ENCODE measurements around the gene RHOT2. TPM values are rescaled to one million over a fixed set of nuclear protein-coding genes. Genes with fewer than 3 reads are reported as not detected.

RHOT2 gene
- total and polyA plus RNA-seq, 10 of the 15 experiments (the other 5 are each of a cell fraction or from before 2014, with no cell fraction given), result 3.7 to 174 (median 69.8) TPM

DNA sequence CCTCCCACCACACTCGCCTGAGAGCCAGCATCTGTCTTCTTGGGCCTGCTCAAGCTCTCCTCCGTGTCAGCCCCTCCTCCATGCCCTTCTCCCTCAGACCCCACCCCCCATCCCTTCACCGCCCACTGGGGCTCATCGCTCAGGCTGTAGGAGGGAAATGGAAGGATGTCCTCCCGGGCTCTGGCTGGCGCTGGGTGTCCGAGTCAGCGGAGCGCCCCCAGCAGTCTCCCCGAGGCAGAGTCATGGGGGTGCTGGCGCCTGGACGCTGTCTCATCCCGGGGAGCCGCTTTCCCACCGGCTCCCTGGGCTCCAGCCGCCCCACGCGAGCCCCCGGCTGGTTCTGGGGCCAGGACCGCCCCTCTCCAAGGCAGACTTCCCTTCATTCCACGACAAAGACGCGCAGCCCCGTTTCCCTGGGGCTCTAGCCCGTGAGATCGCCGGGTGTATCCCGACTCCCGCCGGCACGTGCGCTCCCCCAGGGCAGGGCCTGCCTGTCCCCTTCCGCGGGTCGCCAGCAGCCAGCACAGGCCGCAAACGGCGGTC lies 52.6 kb downstream of the RHOT2 start (continued):
- TF ChIP-seq, protein P1, sequence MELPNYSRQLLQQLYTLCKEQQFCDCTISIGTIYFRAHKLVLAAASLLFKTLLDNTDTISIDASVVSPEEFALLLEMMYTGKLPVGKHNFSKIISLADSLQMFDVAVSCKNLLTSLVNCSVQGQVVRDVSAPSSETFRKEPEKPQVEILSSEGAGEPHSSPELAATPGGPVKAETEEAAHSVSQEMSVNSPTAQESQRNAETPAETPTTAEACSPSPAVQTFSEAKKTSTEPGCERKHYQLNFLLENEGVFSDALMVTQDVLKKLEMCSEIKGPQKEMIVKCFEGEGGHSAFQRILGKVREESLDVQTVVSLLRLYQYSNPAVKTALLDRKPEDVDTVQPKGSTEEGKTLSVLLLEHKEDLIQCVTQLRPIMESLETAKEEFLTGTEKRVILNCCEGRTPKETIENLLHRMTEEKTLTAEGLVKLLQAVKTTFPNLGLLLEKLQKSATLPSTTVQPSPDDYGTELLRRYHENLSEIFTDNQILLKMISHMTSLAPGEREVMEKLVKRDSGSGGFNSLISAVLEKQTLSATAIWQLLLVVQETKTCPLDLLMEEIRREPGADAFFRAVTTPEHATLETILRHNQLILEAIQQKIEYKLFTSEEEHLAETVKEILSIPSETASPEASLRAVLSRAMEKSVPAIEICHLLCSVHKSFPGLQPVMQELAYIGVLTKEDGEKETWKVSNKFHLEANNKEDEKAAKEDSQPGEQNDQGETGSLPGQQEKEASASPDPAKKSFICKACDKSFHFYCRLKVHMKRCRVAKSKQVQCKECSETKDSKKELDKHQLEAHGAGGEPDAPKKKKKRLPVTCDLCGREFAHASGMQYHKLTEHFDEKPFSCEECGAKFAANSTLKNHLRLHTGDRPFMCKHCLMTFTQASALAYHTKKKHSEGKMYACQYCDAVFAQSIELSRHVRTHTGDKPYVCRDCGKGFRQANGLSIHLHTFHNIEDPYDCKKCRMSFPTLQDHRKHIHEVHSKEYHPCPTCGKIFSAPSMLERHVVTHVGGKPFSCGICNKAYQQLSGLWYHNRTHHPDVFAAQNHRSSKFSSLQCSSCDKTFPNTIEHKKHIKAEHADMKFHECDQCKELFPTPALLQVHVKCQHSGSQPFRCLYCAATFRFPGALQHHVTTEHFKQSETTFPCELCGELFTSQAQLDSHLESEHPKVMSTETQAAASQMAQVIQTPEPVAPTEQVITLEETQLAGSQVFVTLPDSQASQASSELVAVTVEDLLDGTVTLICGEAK (IDR thresholded peaks at IDR 0.05; ENCODE audit: borderline replicate concordance), result peak; percentile 63; the same call in 1 of the 2 replicates
- TF ChIP-seq SREBF1 (IDR thresholded peaks at IDR 0.05; ENCODE audit: low read length), result no peak
- TF ChIP-seq, protein P2, sequence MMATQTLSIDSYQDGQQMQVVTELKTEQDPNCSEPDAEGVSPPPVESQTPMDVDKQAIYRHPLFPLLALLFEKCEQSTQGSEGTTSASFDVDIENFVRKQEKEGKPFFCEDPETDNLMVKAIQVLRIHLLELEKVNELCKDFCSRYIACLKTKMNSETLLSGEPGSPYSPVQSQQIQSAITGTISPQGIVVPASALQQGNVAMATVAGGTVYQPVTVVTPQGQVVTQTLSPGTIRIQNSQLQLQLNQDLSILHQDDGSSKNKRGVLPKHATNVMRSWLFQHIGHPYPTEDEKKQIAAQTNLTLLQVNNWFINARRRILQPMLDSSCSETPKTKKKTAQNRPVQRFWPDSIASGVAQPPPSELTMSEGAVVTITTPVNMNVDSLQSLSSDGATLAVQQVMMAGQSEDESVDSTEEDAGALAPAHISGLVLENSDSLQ (IDR thresholded peaks at IDR 0.05), result peak; percentile 29; the same call in 1 of the 2 replicates
- TF ChIP-seq MEF2B (IDR thresholded peaks at IDR 0.05; ENCODE audit: partially characterized antibody, poor library complexity, severe bottlenecking), result no peak
- TF ChIP-seq CBX3 (IDR thresholded peaks at IDR 0.05; ENCODE audit: borderline replicate concordance, low read depth), result no peak
- TF ChIP-seq CREB1 (IDR thresholded peaks at IDR 0.05; ENCODE audit: low read depth), result no peak
- TF ChIP-seq, protein P3, sequence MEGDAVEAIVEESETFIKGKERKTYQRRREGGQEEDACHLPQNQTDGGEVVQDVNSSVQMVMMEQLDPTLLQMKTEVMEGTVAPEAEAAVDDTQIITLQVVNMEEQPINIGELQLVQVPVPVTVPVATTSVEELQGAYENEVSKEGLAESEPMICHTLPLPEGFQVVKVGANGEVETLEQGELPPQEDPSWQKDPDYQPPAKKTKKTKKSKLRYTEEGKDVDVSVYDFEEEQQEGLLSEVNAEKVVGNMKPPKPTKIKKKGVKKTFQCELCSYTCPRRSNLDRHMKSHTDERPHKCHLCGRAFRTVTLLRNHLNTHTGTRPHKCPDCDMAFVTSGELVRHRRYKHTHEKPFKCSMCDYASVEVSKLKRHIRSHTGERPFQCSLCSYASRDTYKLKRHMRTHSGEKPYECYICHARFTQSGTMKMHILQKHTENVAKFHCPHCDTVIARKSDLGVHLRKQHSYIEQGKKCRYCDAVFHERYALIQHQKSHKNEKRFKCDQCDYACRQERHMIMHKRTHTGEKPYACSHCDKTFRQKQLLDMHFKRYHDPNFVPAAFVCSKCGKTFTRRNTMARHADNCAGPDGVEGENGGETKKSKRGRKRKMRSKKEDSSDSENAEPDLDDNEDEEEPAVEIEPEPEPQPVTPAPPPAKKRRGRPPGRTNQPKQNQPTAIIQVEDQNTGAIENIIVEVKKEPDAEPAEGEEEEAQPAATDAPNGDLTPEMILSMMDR (IDR thresholded peaks at IDR 0.05 in 2 of 3, conservative IDR thresholded peaks at IDR 0.05 in 1 of 3; ENCODE audit: control insufficient read depth in 2 of 3, extremely low read depth in 1 of 3, insufficient read depth in 1 of 3, low read depth in 3 of 3, low read length in 3 of 3), result peak; percentile 21 to 40 (median 22); a peak in 3 of 6 replicates
- TF ChIP-seq POU2F2 (IDR thresholded peaks at IDR 0.05; ENCODE audit: borderline replicate concordance, low read depth, low read length), result 0 out of 3 replicates have a peak, but pooled peaks have one; percentile 18
- TF ChIP-seq ZSCAN29 (IDR thresholded peaks at IDR 0.05), result no peak
- TF ChIP-seq BHLHE40 (IDR thresholded peaks at IDR 0.05; ENCODE audit: borderline replicate concordance in 1 of 2, low read depth in 2 of 2, low read length in 1 of 2), result peak; percentile 69 to 92; a peak in 3 of 4 replicates
- no peak for TF ChIP-seq ZNF24 (IDR thresholded peaks at IDR 0.05)
- TF ChIP-seq, protein P4, sequence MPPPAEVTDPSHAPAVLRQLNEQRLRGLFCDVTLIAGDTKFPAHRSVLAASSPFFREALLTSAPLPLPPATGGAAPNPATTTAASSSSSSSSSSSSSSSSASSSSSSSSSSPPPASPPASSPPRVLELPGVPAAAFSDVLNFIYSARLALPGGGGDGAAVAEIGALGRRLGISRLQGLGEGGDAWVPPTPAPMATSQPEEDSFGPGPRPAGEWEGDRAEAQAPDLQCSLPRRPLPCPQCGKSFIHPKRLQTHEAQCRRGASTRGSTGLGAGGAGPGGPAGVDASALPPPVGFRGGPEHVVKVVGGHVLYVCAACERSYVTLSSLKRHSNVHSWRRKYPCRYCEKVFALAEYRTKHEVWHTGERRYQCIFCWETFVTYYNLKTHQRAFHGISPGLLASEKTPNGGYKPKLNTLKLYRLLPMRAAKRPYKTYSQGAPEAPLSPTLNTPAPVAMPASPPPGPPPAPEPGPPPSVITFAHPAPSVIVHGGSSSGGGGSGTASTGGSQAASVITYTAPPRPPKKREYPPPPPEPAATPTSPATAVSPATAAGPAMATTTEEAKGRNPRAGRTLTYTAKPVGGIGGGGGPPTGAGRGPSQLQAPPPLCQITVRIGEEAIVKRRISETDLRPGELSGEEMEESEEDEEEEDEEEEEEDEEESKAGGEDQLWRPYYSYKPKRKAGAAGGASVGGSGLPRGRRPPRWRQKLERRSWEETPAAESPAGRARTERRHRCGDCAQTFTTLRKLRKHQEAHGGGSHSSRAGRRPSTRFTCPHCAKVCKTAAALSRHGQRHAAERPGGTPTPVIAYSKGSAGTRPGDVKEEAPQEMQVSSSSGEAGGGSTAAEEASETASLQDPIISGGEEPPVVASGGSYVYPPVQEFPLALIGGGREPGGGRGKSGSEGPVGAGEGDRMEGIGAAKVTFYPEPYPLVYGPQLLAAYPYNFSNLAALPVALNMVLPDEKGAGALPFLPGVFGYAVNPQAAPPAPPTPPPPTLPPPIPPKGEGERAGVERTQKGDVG (CRISPR knock-in tag; IDR thresholded peaks at IDR 0.05), result no peak
- TF ChIP-seq MTA2 (IDR thresholded peaks at IDR 0.05; ENCODE audit: low read depth), result no peak
- no peak for TF ChIP-seq HDAC6 (IDR thresholded peaks at IDR 0.05; ENCODE audit: unreplicated experiment)
- 0 out of 2 replicates have a peak, but pooled peaks have one; percentile 56 for TF ChIP-seq NBN (IDR thresholded peaks at IDR 0.05)
- no peak for TF ChIP-seq ESRRA (IDR thresholded peaks at IDR 0.05; ENCODE audit: low read length)
- TF ChIP-seq, protein P5, sequence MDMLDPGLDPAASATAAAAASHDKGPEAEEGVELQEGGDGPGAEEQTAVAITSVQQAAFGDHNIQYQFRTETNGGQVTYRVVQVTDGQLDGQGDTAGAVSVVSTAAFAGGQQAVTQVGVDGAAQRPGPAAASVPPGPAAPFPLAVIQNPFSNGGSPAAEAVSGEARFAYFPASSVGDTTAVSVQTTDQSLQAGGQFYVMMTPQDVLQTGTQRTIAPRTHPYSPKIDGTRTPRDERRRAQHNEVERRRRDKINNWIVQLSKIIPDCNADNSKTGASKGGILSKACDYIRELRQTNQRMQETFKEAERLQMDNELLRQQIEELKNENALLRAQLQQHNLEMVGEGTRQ (IDR thresholded peaks at IDR 0.05; ENCODE audit: borderline replicate concordance, low read depth, low read length), result no peak
- no peak for TF ChIP-seq RCOR1 (conservative IDR thresholded peaks at IDR 0.05; ENCODE audit: low read depth, low read length)
- 0 out of 2 replicates have a peak, but pooled peaks have one; percentile 54 for TF ChIP-seq CHD2 (IDR thresholded peaks at IDR 0.05; ENCODE audit: borderline replicate concordance, low read depth, low read length)

Data from GM12878 (cell line).